Uterus (tissue), 2 donors: ENCODE results near the gene RTP3.

Experiments
- POLR2A ChIP-seq, 2 donors: fragments of 450-650 bp; IDR thresholded peaks; one replicate each; pipeline ENCODE4 v1.6.1; 2016; ENCODE audit warnings: antibody characterized with exemption in 2 of 2, mild to moderate bottlenecking in 1 of 2, moderate library complexity in 1 of 2
- TF ChIP-seq, protein P1 (sequence below), 4 experiments: fragments of 200-600 bp in 2 of 4; fragments of 450-650 bp in 2 of 4; sonication (generic) in 2 of 4; IDR thresholded peaks; one replicate each; pipeline ENCODE4 v1.5.1; 2016 to 2019; ENCODE audit warnings: antibody characterized with exemption in 4 of 4, mild to moderate bottlenecking in 2 of 4, moderate library complexity in 1 of 4

DNA sequence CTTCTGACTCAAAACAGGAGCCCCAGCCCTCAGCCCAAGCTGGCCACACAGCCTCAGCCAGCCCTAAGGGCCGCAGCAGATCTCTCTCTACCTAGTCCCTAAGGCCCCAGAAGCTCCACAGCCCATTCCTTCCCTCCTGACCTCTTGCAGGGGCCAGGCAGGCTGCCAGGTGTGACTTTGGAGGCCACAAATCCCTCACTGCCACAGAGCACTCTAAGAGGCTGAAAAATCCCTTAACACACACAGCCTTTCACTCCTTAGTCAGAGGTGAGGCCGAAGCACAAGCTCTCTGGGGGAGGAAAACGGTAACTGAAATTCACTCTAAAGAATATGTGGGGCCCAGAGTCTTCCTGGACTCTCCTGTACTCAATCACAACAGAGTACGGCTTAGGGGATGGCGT, 45.0 kb downstream of the RTP3 start:
- TF ChIP-seq, protein P1, sequence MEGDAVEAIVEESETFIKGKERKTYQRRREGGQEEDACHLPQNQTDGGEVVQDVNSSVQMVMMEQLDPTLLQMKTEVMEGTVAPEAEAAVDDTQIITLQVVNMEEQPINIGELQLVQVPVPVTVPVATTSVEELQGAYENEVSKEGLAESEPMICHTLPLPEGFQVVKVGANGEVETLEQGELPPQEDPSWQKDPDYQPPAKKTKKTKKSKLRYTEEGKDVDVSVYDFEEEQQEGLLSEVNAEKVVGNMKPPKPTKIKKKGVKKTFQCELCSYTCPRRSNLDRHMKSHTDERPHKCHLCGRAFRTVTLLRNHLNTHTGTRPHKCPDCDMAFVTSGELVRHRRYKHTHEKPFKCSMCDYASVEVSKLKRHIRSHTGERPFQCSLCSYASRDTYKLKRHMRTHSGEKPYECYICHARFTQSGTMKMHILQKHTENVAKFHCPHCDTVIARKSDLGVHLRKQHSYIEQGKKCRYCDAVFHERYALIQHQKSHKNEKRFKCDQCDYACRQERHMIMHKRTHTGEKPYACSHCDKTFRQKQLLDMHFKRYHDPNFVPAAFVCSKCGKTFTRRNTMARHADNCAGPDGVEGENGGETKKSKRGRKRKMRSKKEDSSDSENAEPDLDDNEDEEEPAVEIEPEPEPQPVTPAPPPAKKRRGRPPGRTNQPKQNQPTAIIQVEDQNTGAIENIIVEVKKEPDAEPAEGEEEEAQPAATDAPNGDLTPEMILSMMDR (IDR thresholded peaks at IDR 0.05): no peak
- no peak for TF ChIP-seq POLR2A (IDR thresholded peaks at IDR 0.05)
